HepG2 (cell line): ENCODE data around the gene IER2. TPM values are rescaled to one million over a fixed set of nuclear protein-coding genes. Genes with fewer than 3 reads are reported as not detected.

Source experiments
- ASH2L ChIP-seq: fragments of 300-600, 200-600 bp; sonication (generic); IDR thresholded peaks from 2 replicates; pipeline ENCODE4 v1.7.0; 2017; ENCODE audit warnings: low read depth, mild to moderate bottlenecking, moderate library complexity, mixed read lengths, low read length; ENCODE audit not compliant: insufficient read length
- CREB1 ChIP-seq, 2 experiments: fragments of 450-650 bp in 1 of 2; IDR thresholded peaks; 2 replicates each; pipeline ENCODE4 v1.6.1; 2016 to 2017; ENCODE audit warnings: control low read depth in 1 of 2, mild to moderate bottlenecking in 1 of 2, missing compliant biosample characterization in 1 of 2, missing genetic modification characterization in 1 of 2
- DNMT3B ChIP-seq: conservative IDR thresholded peaks from 2 replicates; pipeline ENCODE4 v1.6.1; 2016; ENCODE audit warnings: missing biosample characterization, control low read depth
- DPF2 ChIP-seq: sonication (generic); formaldehyde crosslinking; IDR thresholded peaks from 2 replicates; pipeline ENCODE4 v1.4.0; 2020; ENCODE audit warnings: mild to moderate bottlenecking, low read depth, missing genetic modification reagents, borderline replicate concordance
- ESRRA ChIP-seq: sonication (generic); formaldehyde crosslinking; IDR thresholded peaks from 2 replicates; pipeline ENCODE4 v1.5.1; 2020; ENCODE audit warnings: mild to moderate bottlenecking, low read depth, missing genetic modification reagents
- KAT2B ChIP-seq: fragments of 150-350 bp; IDR thresholded peaks from 2 replicates; pipeline ENCODE4 v1.6.1; 2014; ENCODE audit warnings: low read depth, low read length, borderline replicate concordance
- MBNL3 ChIP-seq: fragments of 250-450 bp; sonication (Bioruptor Pico); conservative IDR thresholded peaks from 2 replicates; pipeline ENCODE4 v1.8.0; 2022; ENCODE audit warnings: mild to moderate bottlenecking, inconsistent platforms
- MIER3 ChIP-seq: IDR thresholded peaks from 2 replicates; pipeline ENCODE4 v1.6.1; 2016; ENCODE audit warnings: missing compliant biosample characterization, borderline replicate concordance
- MYC ChIP-seq: sonication (generic); formaldehyde crosslinking; IDR thresholded peaks from 2 replicates; pipeline ENCODE4 v1.9.0; 2021; ENCODE audit warnings: missing genetic modification reagents, borderline replicate concordance
- NAIF1 ChIP-seq: sonication (generic); formaldehyde crosslinking; IDR thresholded peaks from 2 replicates; pipeline ENCODE4 v1.5.0; 2020; ENCODE audit warnings: mild to moderate bottlenecking, missing genetic modification reagents, borderline replicate concordance
- NR2F1 ChIP-seq, 2 experiments: fragments of 450-650 bp in 1 of 2; formaldehyde crosslinking in 1 of 2; IDR thresholded peaks; 2 replicates each; pipeline versions ENCODE4 v1.5.0 to v1.6.1; 2016 to 2020; ENCODE audit warnings: mild to moderate bottlenecking in 1 of 2, missing compliant biosample characterization in 1 of 2, missing genetic modification reagents in 1 of 2, moderate library complexity in 1 of 2
- PCBP2 ChIP-seq: fragments of 200-400 bp; formaldehyde crosslinking; optimal IDR thresholded peaks from 2 replicates; pipeline ENCODE3; 2018; ENCODE audit warnings: low read length, low read depth; ENCODE audit not compliant: poor library complexity, severe bottlenecking
- RFX1 ChIP-seq: fragments of 450-650 bp; IDR thresholded peaks from 2 replicates; pipeline ENCODE4 v1.6.1; 2017
- SAP130 ChIP-seq: IDR thresholded peaks from 2 replicates; pipeline ENCODE4 v1.6.1; 2016; ENCODE audit warnings: low read depth
- TBX3 ChIP-seq: fragments of 450-650 bp; IDR thresholded peaks from 2 replicates; pipeline ENCODE4 v1.6.1; 2017; ENCODE audit warnings: antibody characterized with exemption, mild to moderate bottlenecking, inconsistent platforms, borderline replicate concordance
- ZNF17 ChIP-seq: sonication (generic); formaldehyde crosslinking; IDR thresholded peaks from 2 replicates; pipeline ENCODE4 v1.5.0; 2020; ENCODE audit warnings: mild to moderate bottlenecking, missing genetic modification reagents
- ZNF264 ChIP-seq: sonication (generic); formaldehyde crosslinking; IDR thresholded peaks from 2 replicates; pipeline ENCODE4 v1.4.0; 2020; ENCODE audit warnings: missing genetic modification reagents
- ZNF343 ChIP-seq: sonication (generic); formaldehyde crosslinking; IDR thresholded peaks from 2 replicates; pipeline ENCODE4 v1.4.0; 2020; ENCODE audit warnings: mild to moderate bottlenecking, missing genetic modification reagents
- ZNF382 ChIP-seq: sonication (generic); formaldehyde crosslinking; IDR thresholded peaks from 2 replicates; pipeline ENCODE4 v1.5.0; 2020; ENCODE audit warnings: missing genetic modification reagents, mild to moderate bottlenecking, borderline replicate concordance
- ZNF501 ChIP-seq: sonication (generic); formaldehyde crosslinking; IDR thresholded peaks from 2 replicates; pipeline ENCODE4 v1.5.1; 2020; ENCODE audit warnings: mild to moderate bottlenecking, moderate library complexity, missing genetic modification reagents
- ZNF772 ChIP-seq: sonication (generic); formaldehyde crosslinking; IDR thresholded peaks from 2 replicates; pipeline ENCODE4 v1.5.0; 2020; ENCODE audit warnings: mild to moderate bottlenecking, missing genetic modification reagents
- ZNF773 ChIP-seq: sonication (generic); formaldehyde crosslinking; IDR thresholded peaks from 2 replicates; pipeline ENCODE4 v1.4.0; 2020; ENCODE audit warnings: missing genetic modification reagents, borderline replicate concordance
- polyA plus RNA-seq, 8 experiments: library from polyadenylated mRNA; depleted of rRNA in 3 of 8; stranded (reverse) in 7 of 8; unstranded in 1 of 8; fragments of >200 nt; fragmentation: Illumina TruSeq in 4 of 8; extraction: Trizol in 4 of 8; gene quantifications; 2 replicates each; pipeline versions ENCODE4 v1.2.1 to v1.2.3, GENCODE V29; 2011 to 2016; ENCODE audit warnings: low read depth in 4 of 8, missing spikeins in 1 of 8, mixed read lengths in 1 of 8; ENCODE audit not compliant: insufficient read depth in 1 of 8
- total RNA-seq, 5 experiments: library from RNA; depleted of rRNA; stranded (reverse); fragments of >200 nt; fragmentation: Illumina TruSeq; extraction: Trizol; gene quantifications; 2 replicates each; pipeline ENCODE4 v1.2.3, GENCODE V29; 2016; ENCODE audit warnings: low read depth in 1 of 5
- TF ChIP-seq, protein P1 (sequence below): IDR thresholded peaks from 2 replicates; pipeline ENCODE4 v1.6.1; 2016; ENCODE audit warnings: low read depth, control low read depth
- TF ChIP-seq, protein P2 (sequence below): sonication (generic); formaldehyde crosslinking; IDR thresholded peaks from 2 replicates; pipeline ENCODE4 v1.4.0; 2020; ENCODE audit warnings: mild to moderate bottlenecking, missing genetic modification reagents
- TF ChIP-seq, protein P3 (sequence below): IDR thresholded peaks from 2 replicates; pipeline ENCODE4 v1.4.0; 2020; ENCODE audit warnings: mild to moderate bottlenecking, missing genetic modification reagents

IER2 gene
- total and polyA plus RNA-seq, 2 of the 13 experiments (the other 11 are each of a cell fraction or from before 2014, with no cell fraction given), result 10.1 to 14.3 TPM

DNA sequence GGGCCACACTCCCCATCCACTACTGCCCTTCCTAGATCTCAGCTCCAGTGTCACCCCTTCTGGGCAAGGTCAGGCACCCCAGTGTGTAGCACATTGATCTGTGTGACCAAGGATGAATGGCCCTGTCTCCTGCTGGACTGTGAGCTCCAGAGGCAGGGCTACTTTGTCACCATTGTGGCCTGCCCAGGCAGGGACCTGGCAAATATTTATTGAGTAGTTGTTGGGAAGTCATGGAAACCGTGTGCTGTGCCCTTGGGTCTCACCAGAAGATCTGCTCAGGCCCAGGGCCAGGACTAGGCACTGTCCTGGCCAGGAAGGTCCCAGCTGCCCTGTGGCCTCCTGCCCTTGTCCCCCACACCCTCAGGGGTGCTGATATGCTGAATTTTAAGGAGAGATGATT, 21.6 kb upstream of the IER2 start (continued):
- TF ChIP-seq ESRRA (CRISPR knock-in tag), result peak; percentile 93
- TF ChIP-seq KAT2B, result peak; percentile 53; the same call in 1 of the 2 replicates
- TF ChIP-seq NAIF1 (CRISPR knock-in tag), result no peak
- TF ChIP-seq ASH2L, result peak; percentile 57
- TF ChIP-seq, protein P1, sequence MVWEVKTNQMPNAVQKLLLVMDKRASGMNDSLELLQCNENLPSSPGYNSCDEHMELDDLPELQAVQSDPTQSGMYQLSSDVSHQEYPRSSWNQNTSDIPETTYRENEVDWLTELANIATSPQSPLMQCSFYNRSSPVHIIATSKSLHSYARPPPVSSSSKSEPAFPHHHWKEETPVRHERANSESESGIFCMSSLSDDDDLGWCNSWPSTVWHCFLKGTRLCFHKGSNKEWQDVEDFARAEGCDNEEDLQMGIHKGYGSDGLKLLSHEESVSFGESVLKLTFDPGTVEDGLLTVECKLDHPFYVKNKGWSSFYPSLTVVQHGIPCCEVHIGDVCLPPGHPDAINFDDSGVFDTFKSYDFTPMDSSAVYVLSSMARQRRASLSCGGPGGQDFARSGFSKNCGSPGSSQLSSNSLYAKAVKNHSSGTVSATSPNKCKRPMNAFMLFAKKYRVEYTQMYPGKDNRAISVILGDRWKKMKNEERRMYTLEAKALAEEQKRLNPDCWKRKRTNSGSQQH (CRISPR knock-in tag), result peak; percentile 54; the same call in 1 of the 2 replicates
- TF ChIP-seq MBNL3 (CRISPR knock-in tag), result no peak
- TF ChIP-seq CREB1 (IDR thresholded peaks at IDR 0.05), result no peak
- 0 out of 2 replicates have a peak, but pooled peaks have one; percentile 44 for TF ChIP-seq CREB1 (CRISPR knock-in tag; IDR thresholded peaks at IDR 0.05)
- no peak for TF ChIP-seq PCBP2
- TF ChIP-seq MIER3 (CRISPR knock-in tag), result peak; percentile 52; the same call in 1 of the 2 replicates
- peak; percentile 34; the same call in 1 of the 2 replicates for TF ChIP-seq MYC (CRISPR knock-in tag)
- peak; percentile 62 for TF ChIP-seq ZNF501 (CRISPR knock-in tag)
- TF ChIP-seq ZNF772 (CRISPR knock-in tag), result no peak
- peak; percentile 83 for TF ChIP-seq RFX1
- TF ChIP-seq, protein P2, sequence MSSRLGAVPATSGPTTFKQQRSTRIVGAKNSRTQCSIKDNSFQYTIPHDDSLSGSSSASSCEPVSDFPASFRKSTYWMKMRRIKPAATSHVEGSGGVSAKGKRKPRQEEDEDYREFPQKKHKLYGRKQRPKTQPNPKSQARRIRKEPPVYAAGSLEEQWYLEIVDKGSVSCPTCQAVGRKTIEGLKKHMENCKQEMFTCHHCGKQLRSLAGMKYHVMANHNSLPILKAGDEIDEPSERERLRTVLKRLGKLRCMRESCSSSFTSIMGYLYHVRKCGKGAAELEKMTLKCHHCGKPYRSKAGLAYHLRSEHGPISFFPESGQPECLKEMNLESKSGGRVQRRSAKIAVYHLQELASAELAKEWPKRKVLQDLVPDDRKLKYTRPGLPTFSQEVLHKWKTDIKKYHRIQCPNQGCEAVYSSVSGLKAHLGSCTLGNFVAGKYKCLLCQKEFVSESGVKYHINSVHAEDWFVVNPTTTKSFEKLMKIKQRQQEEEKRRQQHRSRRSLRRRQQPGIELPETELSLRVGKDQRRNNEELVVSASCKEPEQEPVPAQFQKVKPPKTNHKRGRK (CRISPR knock-in tag), result no peak
- TF ChIP-seq ZNF382 (CRISPR knock-in tag), result no peak
- no peak for TF ChIP-seq ZNF343 (CRISPR knock-in tag)
- TF ChIP-seq ZNF17 (CRISPR knock-in tag), result no peak
- no peak for TF ChIP-seq ZNF773 (CRISPR knock-in tag)
- TF ChIP-seq TBX3, result peak; percentile 68; the same call in 1 of the 2 replicates
- peak; percentile 88 for TF ChIP-seq SAP130
- peak; percentile 78 to 90 for TF ChIP-seq NR2F1 (CRISPR knock-in tag; IDR thresholded peaks at IDR 0.05)
- no peak for TF ChIP-seq ZNF264 (CRISPR knock-in tag)
- TF ChIP-seq DPF2, result peak; percentile 51; the same call in 1 of the 2 replicates
- TF ChIP-seq, protein P3, sequence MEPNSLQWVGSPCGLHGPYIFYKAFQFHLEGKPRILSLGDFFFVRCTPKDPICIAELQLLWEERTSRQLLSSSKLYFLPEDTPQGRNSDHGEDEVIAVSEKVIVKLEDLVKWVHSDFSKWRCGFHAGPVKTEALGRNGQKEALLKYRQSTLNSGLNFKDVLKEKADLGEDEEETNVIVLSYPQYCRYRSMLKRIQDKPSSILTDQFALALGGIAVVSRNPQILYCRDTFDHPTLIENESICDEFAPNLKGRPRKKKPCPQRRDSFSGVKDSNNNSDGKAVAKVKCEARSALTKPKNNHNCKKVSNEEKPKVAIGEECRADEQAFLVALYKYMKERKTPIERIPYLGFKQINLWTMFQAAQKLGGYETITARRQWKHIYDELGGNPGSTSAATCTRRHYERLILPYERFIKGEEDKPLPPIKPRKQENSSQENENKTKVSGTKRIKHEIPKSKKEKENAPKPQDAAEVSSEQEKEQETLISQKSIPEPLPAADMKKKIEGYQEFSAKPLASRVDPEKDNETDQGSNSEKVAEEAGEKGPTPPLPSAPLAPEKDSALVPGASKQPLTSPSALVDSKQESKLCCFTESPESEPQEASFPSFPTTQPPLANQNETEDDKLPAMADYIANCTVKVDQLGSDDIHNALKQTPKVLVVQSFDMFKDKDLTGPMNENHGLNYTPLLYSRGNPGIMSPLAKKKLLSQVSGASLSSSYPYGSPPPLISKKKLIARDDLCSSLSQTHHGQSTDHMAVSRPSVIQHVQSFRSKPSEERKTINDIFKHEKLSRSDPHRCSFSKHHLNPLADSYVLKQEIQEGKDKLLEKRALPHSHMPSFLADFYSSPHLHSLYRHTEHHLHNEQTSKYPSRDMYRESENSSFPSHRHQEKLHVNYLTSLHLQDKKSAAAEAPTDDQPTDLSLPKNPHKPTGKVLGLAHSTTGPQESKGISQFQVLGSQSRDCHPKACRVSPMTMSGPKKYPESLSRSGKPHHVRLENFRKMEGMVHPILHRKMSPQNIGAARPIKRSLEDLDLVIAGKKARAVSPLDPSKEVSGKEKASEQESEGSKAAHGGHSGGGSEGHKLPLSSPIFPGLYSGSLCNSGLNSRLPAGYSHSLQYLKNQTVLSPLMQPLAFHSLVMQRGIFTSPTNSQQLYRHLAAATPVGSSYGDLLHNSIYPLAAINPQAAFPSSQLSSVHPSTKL (CRISPR knock-in tag), result peak; percentile 66
- TF ChIP-seq DNMT3B (CRISPR knock-in tag), result no peak
